OCI-LY3 (cell line): Measurements from ENCODE around the gene GTSF1L.

Source experiments
- EZH2phosphoT487 ChIP-seq: fragments of 200-600 bp; shearing (Covaris generic); IDR thresholded peaks from 2 replicates; pipeline ENCODE4 v1.6.1; 2018; ENCODE audit warnings: antibody characterized with exemption, mixed run types, low read depth
- TF ChIP-seq, protein P1 (sequence below): fragments of 200-600, 300-600 bp; sonication (generic); IDR thresholded peaks from 2 replicates; pipeline ENCODE4 v1.5.1; 2014; ENCODE audit warnings: antibody characterized with exemption, low read length, low read depth

GRCh38 chr20:43766385-43766784 lies 39.6 kb upstream of the GTSF1L start:
- TF ChIP-seq, protein P1, sequence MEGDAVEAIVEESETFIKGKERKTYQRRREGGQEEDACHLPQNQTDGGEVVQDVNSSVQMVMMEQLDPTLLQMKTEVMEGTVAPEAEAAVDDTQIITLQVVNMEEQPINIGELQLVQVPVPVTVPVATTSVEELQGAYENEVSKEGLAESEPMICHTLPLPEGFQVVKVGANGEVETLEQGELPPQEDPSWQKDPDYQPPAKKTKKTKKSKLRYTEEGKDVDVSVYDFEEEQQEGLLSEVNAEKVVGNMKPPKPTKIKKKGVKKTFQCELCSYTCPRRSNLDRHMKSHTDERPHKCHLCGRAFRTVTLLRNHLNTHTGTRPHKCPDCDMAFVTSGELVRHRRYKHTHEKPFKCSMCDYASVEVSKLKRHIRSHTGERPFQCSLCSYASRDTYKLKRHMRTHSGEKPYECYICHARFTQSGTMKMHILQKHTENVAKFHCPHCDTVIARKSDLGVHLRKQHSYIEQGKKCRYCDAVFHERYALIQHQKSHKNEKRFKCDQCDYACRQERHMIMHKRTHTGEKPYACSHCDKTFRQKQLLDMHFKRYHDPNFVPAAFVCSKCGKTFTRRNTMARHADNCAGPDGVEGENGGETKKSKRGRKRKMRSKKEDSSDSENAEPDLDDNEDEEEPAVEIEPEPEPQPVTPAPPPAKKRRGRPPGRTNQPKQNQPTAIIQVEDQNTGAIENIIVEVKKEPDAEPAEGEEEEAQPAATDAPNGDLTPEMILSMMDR, result no peak
- TF ChIP-seq EZH2phosphoT487, result no peak
